GM06990 (cell line): ENCODE measurements around the gene DUSP10.
A peak's percentile ranks its signal among the peaks of the same experiment; 100 is the strongest.

Experiments used
- DNase-seq: peaks from one replicate; pipeline ENCODE4 v3.0.0-alpha.2; 2011; ENCODE audit not compliant: insufficient read length; ENCODE audit errors: extremely low read depth
- H3K27me3 ChIP-seq: replicated peaks from 2 replicates; pipeline ENCODE4 v1.6.0; 2011; ENCODE audit warnings: low read length; ENCODE audit not compliant: control insufficient read depth, insufficient read depth
- H3K36me3 ChIP-seq: 2 replicates; pipeline ENCODE4 v1.5.1; 2011; ENCODE audit warnings: low read length; ENCODE audit not compliant: control insufficient read depth, insufficient read depth
- H3K4me3 ChIP-seq: replicated peaks from 2 replicates; pipeline ENCODE4 v1.5.1; 2011; ENCODE audit warnings: low read depth, mild to moderate bottlenecking, control low read depth, low read length
- TF ChIP-seq, protein P1 (sequence below): IDR thresholded peaks from 2 replicates; pipeline ENCODE4 v1.5.1; 2011; ENCODE audit warnings: low read length, control low read depth, mild to moderate bottlenecking, inconsistent platforms; ENCODE audit not compliant: insufficient read depth, poor library complexity, severe bottlenecking

The DUSP10 gene

DNA sequence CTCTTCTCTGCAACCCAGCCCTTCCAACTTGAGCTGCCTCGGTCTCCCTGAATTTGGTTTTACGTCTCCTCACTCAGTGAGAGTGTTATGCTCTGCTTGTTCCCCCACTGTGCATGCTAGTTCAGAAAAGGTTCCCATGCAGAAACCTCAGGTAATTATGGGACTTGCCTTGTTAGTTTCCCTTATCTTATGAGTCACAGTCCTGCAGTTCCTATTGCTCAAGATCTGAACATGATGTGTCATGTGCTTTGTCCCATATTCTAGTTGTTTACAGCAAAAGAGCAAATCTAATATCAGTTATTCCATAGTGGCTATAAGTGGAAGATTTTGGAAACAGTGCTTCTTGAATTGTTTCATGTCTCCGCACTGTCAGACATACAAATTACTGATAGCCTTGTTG is 74.4 kb downstream of the DUSP10 start:
- TF ChIP-seq, protein P1, sequence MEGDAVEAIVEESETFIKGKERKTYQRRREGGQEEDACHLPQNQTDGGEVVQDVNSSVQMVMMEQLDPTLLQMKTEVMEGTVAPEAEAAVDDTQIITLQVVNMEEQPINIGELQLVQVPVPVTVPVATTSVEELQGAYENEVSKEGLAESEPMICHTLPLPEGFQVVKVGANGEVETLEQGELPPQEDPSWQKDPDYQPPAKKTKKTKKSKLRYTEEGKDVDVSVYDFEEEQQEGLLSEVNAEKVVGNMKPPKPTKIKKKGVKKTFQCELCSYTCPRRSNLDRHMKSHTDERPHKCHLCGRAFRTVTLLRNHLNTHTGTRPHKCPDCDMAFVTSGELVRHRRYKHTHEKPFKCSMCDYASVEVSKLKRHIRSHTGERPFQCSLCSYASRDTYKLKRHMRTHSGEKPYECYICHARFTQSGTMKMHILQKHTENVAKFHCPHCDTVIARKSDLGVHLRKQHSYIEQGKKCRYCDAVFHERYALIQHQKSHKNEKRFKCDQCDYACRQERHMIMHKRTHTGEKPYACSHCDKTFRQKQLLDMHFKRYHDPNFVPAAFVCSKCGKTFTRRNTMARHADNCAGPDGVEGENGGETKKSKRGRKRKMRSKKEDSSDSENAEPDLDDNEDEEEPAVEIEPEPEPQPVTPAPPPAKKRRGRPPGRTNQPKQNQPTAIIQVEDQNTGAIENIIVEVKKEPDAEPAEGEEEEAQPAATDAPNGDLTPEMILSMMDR = no peak
- Histone ChIP-seq H3K36me3 (no peaks in the 10 kb centered on the region), H3K27me3 (no peaks in the 10 kb centered on the region), H3K4me3 (no peak overlapping the region)
- peak; percentile 18 for DNase-seq

- Histone ChIP-seq H3K36me3 (no peaks in the 10 kb centered on the region), H3K4me3 (no peak overlapping the region), H3K27me3 (no peaks in the 10 kb centered on the region)
- TF ChIP-seq, protein P1 = no peak
- DNase-seq = no peak
These were observed 77.6 kb downstream of the DUSP10 start for GRCh38 chr1:221664253-221664652.

DNA sequence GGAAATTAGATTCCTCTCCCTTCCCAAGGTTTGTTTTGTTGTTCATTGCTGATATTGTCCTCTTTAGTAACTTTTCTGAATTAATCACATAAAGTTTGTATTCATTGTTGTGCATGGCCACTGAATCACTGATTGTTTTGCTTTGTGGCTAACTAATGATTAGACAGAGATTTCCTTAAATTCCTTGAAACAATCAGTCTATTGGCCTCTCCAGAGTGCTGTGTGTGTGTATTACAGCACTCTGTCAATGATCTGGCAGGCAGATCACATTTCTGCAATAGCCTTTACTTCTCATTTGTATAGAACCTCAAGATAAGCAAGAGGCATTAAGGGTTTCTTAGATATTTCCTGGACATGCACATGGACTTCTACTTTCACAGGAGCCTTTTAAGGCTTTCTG is 78.6 kb downstream of the DUSP10 start:
- H3K36me3 ChIP-seq = no peaks in the 10 kb centered on the region
- no peak overlapping the region for H3K4me3 ChIP-seq
- H3K27me3 ChIP-seq = no peaks in the 10 kb centered on the region
- DNase-seq = no peak
- TF ChIP-seq, protein P1 = no peak

DNA sequence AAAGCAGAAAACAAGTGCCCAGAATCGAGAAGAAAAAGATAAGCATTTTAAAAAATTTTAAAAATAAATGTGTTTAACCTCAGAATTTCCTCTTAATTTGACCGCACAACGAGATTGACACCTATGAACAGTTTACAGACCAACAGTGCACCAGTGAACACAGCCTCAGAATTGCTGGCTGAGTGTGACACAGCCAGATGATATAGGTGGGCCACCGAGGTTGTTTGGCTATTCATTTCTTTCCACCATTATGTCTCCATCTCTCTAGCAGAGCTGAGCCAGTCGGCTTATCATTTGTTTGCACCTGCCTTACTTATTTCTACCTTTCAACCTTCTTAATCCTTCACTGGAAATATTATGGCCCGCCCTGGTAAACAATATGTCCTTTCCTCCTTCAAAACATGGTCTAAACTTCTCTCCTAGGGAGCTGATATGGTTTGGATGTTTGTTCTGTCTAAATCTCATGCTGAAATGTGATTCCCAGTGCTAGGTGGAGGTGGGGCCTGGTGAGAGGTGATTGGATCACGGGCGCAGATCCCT is 86.1 kb downstream of the DUSP10 start:
- DNase-seq = no peak
- Histone ChIP-seq H3K36me3 (no peaks in the 10 kb centered on the region), H3K4me3 (no peak overlapping the region), H3K27me3 (no peaks in the 10 kb centered on the region)
- TF ChIP-seq, protein P1 = no peak
